NCI-H2227 treated with DMSO at 0.1 percent for 48 hours (cell line): ENCODE data around the gene MKLN1.
"Not testable (repeated sequence)": the region's sequence is repeated elsewhere in the genome, so short reads cannot be mapped to it uniquely, and the experiment has no call there.

Experiments used
- DNase-seq: peaks from one replicate; lab custom pipeline; 2025; lab: John Stamatoyannopoulos, UW

The MKLN1 gene

GRCh38 chr7:131312838-131313237 lies 14.8 kb upstream of the MKLN1 start:
- DNase-seq, result no peak

DNA sequence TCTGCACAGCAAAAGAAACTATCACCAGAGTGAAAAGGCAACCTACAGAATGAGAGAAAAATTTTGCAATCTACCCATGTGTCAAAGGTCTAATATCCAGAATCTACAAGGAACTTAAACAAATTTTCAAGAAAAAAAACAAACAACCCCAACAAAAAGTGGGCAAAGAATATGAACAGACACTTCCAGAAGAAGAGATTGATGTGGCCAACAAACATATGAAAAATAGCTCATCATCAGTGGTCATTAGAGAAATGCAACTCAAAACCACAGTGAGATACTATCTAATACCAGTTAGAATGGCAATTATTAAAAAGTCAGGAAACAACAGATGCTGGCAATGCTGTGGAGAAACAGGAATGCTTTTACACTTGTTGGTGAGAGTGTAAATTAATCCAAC lies 7.1 kb upstream of the MKLN1 start:
- DNase-seq, result no peak

DNA sequence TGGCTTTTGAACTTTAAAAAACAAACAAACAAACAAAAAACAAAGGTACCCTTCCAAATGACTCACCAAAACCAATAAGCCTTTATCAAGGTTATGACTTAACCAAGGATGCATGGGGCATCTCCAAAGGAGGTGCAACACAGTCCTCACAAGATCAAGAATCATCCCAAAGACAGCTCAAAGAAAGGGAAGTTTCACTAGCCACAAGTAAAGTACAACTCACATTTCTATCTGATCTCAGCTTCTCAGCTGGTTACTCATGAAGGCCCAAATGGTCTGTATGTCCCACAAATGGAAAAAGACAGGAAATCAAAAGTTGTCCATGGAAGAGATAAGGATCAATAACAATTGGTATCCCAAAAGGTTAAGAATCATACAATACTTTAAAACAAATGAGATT lies 6.0 kb upstream of the MKLN1 start:
- DNase-seq, result no peak

DNA sequence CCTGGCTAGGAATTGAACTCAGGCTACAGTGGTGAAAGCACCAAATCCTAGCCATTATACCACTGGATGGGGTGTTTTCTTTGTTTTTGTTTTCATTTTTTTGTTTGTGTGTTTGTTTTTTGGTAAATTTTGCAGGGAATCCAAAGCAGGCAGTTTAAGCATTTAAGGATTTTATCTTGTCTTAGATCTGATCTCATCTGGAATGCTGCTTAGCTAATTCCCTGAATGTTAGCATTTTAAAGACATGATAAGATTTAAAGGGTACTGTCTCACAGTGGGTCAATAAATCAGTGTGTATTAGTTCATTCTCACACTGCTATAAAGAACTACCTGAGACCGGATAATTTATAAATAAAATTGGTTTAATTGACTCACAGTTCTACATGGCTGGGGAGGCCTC lies 5.6 kb upstream of the MKLN1 start:
- DNase-seq, result no peak

DNA sequence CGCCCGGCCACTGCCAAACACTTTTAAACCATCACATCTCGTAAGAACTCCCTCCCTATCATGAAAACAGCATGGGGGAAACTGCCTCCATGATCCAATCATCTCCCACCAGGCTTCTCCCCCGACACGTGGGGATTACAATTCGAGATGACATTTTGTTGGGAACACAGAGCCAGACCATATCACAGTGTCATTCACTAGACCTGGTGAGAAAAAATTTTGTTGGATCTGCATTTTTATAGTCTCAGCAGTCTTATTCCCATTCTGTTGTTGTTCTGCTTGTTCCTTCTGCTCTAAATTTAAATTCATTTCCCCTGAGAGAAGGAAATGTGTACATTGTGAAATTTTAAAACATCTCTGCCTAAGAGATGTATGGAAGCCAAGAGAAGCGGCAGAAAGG lies 4.8 kb upstream of the MKLN1 start:
- DNase-seq, result no peak

GRCh38 chr7:131325179-131325840 lies 2.4 kb upstream of the MKLN1 start:
- DNase-seq, result no peak

GRCh38 chr7:131326576-131326975 lies 1.1 kb upstream of the MKLN1 start:
- no peak for DNase-seq

DNA sequence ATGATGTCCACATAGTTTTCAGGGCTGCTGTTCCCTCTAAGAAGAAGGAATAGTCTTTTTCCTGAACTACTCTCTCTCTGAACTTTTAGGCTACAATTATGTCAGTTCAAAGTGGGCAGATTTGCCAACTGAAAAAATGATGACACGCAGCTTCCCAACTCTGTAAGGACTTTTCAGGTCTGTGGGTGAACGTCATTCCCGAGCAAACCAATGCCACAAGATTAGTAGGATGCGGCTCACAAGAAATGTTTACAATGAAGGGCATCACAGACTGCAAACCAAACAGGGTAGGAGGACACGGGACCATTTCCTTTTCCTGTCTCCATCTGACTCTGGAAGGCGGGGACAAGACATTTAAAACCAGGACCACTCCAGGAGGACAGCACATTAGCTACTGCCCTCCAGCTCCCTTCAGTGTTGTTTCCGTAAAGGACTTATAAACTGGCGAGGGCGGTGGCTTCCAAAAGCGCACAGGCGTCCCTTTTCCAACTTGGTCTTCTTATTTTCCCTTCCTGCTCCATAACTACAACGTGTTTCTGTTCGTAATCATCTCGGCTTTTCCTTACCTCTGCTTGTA lies 539 bp upstream of the MKLN1 start:
- peak; percentile 83 for DNase-seq

- DNase-seq, result no peak
Observed at GRCh38 chr7:131328377-131329175, 900 bp downstream of the MKLN1 start.

DNA sequence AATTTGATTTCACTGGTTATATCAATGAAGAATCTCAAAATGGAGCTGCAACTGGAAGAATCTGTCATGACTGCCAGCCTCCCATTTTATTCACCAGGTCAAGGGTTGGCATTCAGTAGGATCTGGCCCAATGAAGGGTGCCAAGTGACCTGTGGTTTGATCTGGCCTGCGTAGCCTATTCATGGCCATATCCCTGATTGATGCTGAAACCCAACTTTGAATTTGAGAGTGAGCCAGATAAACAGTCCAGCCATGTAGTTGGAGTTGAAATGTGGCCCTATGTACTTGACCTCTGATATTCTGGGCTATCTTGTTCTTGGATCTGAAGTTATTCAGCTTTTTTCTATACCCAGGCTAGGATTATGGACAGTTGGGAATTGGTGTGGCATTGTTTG lies 1.5 kb downstream of the MKLN1 start:
- DNase-seq, result no peak

- no peak for DNase-seq
Observed at GRCh38 chr7:131330299-131330698, 2.6 kb downstream of the MKLN1 start.

- no peak for DNase-seq
Observed at GRCh38 chr7:131331806-131332205, 4.1 kb downstream of the MKLN1 start.

DNA sequence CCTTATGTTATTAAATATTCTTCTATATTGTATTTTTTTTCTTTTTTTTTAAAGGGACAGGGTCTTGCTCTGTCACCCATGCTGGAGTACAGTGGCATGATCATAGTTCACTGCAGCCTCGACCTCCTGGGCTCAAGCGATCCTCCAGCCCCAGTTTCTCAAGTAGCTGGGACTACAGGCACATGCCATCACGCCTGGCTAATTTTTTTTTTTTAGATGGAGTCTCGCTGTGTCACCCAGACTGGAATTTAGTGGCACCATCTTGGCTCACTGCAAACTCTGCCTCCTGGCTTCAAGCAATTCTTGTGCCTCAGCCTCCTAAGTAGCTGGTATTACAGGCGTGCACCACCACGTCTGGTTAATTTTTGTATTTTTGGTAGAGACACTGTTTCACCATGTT lies 5.1 kb downstream of the MKLN1 start:
- not testable (repeated sequence) for DNase-seq

DNA sequence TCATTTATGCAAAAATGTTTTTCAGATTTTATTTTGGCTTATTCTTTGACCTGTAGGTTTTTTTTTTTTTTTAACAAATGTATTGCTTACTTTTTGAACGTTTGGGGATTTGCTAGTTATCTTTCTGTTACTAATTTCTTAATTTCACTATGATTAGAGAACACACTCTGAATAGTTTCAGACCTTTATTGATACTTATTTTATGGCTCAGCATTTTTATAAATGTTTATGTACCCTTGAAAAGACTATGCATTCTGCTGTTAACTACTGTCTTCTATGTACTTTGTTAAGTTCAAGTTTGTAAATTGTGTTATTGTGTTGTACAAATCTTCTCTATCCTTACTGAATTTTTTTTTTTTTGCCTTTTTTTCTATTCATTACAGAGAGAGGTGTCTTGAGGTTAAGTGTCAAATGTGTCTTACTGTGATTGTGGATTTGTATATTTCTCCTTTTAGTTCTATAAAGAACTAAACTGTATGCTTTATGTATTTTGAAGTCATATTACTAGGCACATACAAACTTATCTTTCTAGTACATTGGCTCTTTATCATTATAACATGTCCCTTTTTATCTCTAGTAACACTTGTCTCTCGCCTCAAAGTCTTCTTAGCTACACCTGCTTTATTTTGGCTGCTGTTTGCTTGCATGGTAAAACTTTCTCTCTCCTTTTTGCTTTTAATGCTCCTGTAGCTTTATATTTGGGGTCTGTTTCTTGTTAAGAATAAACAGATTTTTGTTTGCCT lies 8.1 kb downstream of the MKLN1 start:
- DNase-seq, result no peak

DNA sequence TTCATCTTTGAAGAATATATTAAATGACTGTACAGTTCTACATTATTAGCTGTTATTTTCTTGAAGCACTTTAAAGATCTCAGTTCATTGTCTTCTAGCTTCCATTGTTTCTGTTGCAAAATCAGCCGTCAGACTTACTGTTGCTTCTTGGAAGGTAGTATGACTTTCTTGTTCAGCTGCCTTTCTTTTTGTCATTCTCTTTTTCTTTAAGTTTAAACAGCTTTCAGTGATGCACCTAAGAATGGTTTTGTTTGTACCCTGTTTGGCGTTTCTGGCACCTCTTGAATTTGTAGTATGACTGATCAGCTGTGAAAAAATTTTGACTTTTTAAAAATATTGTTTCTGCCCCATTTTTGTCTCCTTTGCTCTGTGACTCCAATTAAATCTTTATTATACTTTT lies 9.3 kb downstream of the MKLN1 start:
- no peak for DNase-seq

GRCh38 chr7:131338173-131338572 lies 10.5 kb downstream of the MKLN1 start:
- no peak for DNase-seq

GRCh38 chr7:131338691-131339390 lies 11.2 kb downstream of the MKLN1 start:
- DNase-seq, result no peak

DNA sequence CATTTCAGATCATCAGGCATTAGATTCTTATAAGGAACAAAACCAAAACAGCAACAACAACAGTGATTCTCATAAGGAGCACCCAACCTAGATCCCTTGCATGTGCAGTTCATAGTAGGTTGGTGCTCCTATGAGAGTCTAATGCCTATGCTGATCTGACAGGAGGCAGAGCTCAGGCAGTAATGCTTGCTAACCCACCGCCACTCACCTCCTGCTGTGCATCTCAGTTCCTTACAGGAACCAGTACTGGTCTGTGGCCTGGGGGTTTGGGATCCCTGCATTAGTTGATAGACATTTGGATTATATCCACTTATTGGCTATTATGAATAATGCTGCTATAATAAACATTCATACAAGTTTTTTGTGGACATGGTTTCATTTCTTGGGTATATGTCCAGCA lies 14.0 kb downstream of the MKLN1 start:
- no peak for DNase-seq

- no peak for DNase-seq
Observed at GRCh38 chr7:131342864-131343442, 15.3 kb downstream of the MKLN1 start.

GRCh38 chr7:131346885-131347592 lies 19.4 kb downstream of the MKLN1 start:
- peak; percentile 80 for DNase-seq

- no peak for DNase-seq
Observed at GRCh38 chr7:131352032-131352431, 24.4 kb downstream of the MKLN1 start.
